Ammon's horn (tissue), 1 donor: ENCODE data around the gene NFKB1.
"Not testable (repeated sequence)": the region's sequence is repeated elsewhere in the genome, so short reads cannot be mapped to it uniquely, and the experiment has no call there.

Source experiments
- DNase-seq: peaks from one replicate; pipeline ENCODE4 v3.0.0-alpha.2; 2016; ENCODE audit warnings: low spot score

The NFKB1 gene

GRCh38 chr4:102599886-102600285 lies 98.7 kb downstream of the NFKB1 start:
- DNase-seq = no peak

GRCh38 chr4:102600689-102601088 lies 99.5 kb downstream of the NFKB1 start:
- DNase-seq = no peak

- DNase-seq = no peak
Measured at GRCh38 chr4:102601586-102602227, 100.5 kb downstream of the NFKB1 start.

GRCh38 chr4:102604222-102604940 lies 103.2 kb downstream of the NFKB1 start:
- no peak for DNase-seq

DNA sequence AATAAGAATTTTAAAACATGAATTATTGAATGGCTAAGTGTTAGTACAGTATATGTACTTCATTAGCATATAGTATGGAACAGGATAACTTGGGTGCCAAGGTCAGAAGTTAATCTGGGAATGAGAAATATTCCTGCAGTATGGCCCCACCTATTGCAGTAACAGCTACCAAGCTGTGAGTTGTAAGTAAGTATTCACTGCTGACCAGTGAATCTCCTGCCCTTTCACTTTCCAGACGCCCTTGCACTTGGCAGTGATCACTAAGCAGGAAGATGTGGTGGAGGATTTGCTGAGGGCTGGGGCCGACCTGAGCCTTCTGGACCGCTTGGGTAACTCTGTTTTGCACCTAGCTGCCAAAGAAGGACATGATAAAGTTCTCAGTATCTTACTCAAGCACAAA lies 105.1 kb downstream of the NFKB1 start:
- DNase-seq = no peak

DNA sequence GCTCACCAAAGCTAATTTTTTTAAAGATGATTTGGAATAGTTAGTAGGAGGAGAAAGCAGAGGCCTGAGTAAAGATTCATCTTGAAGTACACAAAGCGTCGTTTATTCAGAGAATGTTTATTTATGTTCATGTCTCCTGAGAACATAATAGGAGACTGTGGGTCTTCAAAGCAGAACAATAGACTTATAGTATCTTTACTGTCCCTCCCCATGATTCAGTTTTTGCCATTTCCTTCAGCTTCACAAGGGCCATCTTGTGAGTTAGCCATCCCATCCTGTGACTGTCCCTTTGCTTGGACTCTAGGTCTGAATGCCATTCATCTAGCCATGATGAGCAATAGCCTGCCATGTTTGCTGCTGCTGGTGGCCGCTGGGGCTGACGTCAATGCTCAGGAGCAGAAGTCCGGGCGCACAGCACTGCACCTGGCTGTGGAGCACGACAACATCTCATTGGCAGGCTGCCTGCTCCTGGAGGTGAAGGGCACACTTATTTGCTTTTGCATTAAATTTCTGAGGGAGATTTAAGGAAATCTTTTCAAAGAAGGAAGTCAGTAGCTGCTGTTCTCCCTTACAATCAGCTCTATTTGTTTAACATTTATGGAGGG lies 105.8 kb downstream of the NFKB1 start:
- DNase-seq = peak; percentile 40

DNA sequence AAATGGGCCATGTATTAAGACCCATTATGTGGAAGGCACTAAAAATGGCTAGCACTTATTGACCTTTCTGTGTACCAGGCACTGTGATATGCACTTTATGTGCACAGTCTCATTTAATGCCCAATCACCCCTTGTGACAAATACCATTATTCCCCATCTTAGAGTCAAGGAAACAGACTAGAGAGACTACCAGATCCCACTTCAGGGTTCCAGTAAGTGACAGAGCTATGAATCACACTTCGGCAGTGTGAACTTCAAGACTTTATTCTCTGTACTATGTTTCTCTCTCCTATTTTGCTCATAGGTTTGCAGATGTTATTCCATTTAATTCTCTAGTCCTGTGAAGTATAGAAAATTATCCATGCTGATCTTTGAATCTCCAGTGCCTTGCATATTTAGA lies 107.0 kb downstream of the NFKB1 start:
- DNase-seq = no peak

- peak; percentile 25 for DNase-seq
Measured at GRCh38 chr4:102610007-102610406, 108.8 kb downstream of the NFKB1 start.

DNA sequence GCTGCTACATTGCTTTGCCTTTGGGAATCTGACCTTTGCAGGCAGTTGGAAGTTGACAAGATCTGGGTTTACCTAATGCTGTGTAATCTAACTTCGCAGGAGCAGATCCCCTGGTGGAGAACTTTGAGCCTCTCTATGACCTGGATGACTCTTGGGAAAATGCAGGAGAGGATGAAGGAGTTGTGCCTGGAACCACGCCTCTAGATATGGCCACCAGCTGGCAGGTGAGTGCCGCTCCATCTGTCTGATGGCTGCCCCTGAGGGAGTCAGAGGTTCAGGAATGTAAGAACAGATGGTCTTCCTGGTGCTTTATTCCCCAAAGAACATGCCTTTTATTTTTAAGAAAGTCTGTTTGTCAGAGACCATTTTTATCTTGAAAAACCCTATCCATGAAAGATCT lies 109.3 kb downstream of the NFKB1 start:
- DNase-seq = no peak

DNA sequence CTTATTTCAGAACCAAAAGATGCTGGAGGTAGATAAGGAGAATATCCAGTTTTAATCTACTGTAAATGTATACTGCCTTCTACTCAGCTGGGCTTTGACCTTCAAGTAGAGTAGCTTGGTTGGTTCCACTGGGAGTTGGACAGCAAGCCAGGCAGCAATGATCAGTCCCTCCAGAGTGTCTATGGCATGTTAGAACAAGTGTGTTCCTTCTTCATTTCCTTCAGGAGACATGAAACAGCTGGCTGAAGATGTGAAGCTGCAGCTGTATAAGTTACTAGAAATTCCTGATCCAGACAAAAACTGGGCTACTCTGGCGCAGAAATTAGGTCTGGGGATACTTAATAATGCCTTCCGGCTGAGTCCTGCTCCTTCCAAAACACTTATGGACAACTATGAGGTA lies 111.1 kb downstream of the NFKB1 start:
- no peak for DNase-seq

DNA sequence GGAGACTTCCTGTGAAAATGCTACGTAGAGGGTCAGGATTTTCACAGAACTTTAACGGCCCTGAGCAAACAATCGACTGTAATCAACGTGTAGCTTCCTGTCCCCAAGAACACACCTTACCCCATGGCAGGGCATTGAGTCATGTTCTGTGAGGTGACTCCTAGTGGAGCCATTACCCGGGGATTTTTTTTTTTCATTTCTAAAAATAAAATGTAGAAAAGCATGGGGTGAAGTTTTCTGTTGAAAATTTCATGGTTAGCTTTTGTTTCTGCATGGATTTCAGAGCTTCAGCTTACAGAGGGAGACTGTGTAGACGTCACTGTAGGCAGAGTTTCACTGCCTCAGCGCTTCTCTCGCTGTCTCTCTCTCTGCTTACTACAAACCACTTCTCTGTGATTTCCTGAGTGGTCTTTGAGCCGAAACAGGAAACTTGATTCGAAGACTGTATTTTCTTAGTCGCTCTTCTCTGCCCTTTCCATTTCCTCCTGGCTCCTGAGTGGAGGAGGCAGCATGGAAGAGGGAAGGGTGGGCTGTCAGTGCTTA lies 111.7 kb downstream of the NFKB1 start:
- DNase-seq = no peak

DNA sequence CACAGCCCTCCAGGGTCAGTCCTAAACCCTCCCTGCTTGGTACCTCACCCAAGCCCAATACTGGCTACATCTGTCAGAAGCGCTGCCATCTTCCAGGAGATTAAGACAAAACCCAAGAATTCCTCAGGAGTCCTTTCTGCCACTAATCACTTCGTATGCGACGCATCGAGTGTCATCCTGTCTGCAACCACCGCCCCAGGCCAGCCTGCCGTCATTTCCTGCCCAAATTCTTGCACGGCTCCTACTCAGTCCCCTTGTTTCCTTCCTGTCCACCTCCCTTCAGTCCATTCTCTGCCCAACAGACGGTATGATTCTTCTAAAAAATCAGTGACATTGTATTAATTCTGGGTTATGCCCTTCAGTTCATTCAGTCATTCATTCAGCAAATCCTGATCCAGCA lies 113.6 kb downstream of the NFKB1 start:
- DNase-seq = no peak

GRCh38 chr4:102616636-102617035 lies 115.5 kb downstream of the NFKB1 start:
- DNase-seq = no peak

DNA sequence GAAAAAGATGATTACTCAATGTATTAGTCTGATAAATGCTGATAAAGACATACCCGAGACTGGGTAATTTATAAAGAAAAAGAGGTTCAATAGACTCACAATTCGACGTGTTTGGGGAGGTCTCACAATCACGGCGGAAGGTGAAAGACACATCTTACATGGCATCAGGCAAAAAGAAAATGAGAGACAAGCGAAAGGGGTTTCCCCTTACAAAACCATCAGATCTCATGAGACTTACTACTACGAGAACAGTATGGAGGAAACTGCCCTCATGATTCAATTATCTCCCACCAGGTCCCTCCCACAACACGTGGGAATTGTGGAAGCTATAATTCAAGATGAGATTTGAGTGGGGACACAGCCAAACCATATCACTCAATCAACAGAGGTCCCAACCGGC lies 117.9 kb downstream of the NFKB1 start:
- DNase-seq = not testable (repeated sequence)

DNA sequence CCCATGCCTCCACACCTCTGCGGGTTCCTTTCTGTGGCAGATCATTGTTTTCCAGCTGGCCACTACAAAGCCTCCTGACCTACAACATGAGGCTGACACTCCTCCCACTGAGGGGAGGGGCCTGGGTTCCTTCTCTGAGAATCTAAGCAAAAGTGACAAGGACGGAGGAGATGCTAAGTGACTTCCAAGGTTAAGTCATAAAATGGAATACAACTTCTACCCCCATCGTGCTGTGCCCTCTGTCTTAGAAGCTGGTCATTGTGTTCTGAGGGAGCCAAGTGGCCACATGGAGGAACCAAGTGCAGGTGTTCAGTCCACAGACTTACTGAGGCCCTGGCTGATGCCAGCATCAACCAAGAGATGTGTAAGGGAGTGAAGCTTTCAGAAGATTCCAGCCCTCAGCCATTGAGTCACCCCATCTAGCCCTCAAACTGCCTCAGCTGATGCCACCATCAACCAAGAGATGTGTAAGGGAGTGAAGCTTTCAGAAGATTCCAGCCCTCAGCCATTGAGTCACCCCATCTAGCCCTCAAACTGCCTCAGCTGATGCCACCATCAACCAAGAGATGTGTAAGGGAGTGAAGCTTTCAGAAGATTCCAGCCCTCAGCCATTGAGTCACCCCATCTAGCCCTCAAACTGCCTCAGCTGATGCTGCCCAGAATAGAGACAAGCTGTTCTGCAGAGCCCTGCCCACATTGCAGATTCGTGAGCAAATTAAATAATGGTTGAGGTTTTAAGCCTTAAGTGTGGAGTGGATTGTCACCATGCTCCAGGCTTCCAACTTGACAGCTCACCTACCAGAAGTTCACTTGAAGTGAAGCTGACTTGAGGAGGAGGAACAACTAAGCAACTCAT lies 118.8 kb downstream of the NFKB1 start:
- not testable (repeated sequence) for DNase-seq

DNA sequence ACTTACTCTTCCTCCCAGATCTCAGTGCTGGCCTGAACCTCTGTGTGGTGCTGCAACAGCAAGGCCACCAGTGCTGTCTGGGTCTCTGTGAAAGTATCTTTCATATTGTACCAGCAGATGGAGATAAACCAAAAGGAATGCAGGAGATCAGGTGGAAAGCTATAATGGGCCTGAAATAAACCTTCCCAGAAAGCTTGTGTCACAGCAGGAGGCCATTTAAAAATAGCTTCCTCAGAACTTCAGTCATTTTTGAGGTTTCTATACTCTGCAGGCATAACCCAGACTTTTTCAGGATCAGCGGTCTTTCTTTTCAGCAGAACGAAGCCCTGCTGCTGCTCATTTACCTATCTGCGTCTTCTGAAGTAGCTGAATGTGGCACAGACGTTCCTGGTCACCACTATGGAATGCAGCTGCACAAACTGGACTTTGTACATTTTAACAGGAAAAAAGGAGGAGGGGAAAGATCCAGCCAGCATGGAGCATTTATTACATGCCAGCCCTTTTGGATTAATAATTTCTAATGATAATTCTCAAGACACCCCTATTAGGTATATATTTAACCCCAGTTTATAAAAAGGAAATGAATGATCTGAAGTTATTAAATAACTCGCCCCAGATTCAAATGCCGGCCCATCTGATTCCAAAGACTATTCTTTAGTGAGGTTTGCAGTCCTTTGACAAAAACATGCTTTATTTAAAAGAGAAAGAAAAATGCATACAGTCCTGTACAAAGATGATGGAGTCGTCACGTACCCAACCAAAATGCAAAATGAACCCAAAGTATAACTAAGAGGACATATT lies 119.7 kb downstream of the NFKB1 start:
- peak; percentile 78 for DNase-seq

DNA sequence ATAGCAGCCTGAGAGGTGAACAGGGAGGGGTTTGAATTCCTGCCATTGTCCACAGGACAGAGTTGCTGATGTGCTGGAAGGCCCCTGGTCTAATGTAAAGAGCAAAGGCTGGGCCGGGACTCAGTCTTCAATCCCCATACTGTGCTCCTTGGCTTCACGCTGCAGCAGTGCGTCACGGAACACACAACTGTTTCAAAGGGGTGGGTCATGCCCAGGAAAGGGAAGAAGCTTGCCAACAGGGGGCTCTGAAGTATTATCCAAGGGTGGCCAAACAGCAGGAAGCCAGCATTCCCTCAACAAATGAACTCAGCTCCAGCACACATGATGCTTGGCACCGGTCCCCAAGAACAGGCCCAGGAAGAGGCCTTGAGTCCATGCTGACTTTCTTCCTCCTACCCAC lies 122.5 kb downstream of the NFKB1 start:
- DNase-seq = no peak

- DNase-seq = no peak
Measured at GRCh38 chr4:102624505-102624904, 123.3 kb downstream of the NFKB1 start.

- DNase-seq = peak; percentile 59
Measured at GRCh38 chr4:102625232-102625930, 124.2 kb downstream of the NFKB1 start.

DNA sequence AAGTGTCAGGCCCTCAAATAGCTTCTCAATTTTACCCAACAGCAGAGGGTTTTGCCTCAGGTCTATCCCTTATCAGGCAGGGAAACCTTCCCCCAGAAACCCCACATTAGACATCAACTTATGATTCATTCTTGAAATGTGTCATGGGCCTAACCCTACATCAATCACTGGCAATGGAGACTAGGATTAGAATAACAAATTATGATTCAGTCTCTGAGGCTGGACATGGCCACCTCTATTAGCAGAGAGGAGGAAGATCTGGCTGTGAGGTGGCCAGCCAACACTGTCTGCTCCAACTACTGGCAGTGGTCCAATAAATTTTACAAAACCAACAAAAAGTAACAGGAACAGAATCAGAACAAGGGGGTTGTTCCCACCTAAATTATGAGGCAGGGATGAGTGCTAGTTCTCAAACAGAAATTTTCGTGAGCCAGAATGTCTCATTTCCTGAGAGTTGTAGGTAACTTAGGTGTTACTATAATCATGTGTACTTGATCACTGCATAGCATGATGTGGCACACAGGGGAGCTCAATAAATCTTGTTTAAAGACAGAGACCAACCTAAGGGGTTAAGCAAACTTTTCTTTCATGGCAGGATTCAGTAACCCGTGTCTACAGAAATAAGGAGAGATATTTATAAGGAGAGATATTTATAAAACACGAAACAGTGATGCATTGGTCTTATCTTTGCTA lies 126.8 kb downstream of the NFKB1 start:
- no peak for DNase-seq
